Stimulated activated CD8-positive, alpha-beta memory T cell treated with anti-CD3 and anti-CD28 coated beads, Interleukin-7, amount 100 ng/mL, for 24 hours (primary cell): ENCODE data around the gene IQGAP3.

Source experiments
- DNase-seq: peaks from one replicate; pipeline ENCODE4 v3.0.0-alpha.2; 2020; ENCODE audit warnings: low read depth

The IQGAP3 gene

DNA sequence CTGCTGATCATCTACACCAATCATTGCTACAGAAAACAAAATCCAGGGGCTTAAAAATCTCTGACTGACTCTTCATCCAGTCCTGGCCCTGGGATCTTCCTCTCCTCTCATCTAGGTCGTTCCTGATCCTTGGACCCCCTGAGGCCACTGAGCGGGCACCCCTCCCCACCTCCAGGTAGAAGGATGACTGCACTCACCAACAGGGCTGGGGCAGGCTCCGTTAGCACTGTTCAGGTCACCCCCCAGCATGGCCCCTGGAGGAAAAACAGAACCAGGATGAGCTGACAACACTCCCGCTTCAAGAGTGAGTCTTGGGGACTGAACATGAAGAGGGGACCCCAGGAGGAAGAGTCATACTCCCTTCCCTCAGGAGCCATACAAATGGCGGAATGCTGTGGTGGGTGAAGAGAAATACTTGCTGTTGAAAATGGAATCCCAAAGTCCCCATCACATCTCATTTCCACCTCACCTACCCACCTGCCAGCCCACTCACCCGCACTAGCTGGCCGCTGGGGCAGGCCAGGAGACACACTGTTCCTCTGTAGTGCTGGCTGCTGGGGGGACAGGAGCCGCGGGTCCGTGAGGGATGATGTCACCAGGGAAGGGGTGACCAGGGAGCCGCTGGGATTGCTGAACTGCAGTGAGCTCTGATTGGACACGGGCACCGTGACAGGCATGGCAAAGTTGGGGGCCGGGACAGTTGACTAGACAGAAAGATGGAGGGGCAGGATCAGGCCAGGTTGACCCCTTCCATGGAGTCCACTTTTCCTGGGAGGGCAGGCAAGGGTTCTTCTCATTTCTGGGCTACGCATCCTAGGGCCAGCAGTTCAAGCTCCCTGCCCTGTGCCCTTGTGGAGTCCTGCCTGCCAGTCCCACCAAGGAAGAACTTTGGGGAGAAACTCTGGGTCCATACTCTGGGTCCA, 93.0 kb downstream of the IQGAP3 start:
- no peak for DNase-seq

DNA sequence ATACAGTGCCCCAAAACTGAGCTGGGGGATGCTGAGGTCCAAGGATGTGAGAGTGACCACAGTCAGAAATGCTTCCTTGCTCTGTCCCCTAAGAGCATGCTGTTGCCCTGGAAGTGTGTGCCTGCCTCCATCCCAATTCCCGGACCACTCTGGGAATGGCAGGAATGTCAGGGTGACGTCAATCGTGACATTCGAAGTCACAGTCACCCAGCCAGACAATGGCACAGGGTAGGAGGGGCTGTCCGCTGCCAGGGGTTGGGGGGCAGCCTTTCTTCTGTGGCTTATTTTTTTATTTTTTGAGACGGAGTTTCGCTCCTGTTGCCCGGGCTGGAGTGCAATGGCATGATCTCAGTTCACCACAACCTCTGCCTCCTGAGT, 94.1 kb downstream of the IQGAP3 start:
- DNase-seq: no peak

DNA sequence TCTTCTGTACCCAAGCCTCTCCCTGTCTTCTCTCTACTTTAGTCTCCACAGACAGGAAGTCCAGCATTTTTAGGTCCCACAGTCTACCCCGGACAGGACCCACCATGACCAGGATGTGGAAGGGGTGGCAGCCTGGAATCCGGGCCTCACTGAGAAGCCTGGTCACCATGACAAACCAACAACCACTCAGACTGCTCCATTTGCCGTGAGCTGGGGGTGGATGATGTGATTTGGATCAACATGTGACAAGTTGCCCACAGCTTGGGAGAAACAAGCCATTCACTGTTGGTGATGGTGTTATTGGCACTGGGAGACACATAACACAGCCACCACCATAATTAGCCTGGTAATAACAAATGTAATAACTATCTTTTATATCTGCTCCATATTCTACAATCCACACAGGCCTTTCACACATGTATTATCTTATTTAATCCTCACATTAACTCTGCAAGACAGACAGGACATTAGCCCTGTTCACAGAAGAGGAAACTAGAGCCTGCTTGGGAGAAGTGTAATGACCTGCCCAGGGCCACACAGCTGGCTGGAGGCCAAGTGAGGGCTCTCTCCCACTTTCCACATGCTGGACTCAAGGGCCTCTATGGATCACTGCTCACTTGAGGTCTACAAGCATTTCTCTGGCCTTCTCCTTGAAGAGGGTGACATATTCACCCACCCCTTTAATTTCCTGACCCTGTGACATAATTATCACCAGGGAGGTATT, 94.7 kb downstream of the IQGAP3 start:
- no peak for DNase-seq

DNA sequence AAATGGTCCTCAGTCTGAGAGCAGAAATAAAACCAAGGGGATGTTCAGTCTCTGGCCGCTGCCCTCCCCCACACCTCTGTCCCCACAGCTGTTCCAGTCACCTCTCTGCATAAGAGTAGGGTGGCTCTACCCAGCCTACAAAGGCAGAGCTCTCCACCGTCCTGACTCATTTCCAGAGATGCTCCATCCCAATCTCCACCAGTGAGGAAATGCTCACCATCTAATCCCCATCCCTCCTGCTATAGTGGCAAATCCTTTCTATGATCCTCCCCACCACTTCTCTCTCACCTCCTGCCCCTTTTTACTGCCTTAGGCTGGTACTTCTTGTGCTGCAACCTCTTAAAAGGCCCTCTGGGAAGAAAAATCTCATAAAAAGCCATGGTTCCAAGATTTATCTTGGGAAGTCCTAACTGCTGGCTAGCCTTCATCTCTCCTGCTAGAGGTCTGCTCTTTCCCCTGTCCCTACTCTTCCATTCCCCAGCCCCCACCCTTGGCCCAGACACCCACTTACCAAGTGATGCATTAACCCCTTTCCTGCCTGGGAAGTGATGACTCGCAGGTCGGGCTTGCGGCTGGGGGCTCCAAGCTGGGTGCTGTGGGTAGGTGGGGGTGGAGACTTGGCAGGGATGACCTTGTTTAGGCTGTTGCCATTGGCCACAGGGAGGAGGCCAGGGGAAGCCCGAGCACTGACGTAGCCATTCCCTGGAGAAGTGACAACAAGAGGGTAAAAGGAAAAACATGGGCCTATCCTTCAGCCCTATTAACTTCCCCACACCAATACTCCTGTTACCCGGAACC, 95.7 kb downstream of the IQGAP3 start:
- no peak for DNase-seq

DNA sequence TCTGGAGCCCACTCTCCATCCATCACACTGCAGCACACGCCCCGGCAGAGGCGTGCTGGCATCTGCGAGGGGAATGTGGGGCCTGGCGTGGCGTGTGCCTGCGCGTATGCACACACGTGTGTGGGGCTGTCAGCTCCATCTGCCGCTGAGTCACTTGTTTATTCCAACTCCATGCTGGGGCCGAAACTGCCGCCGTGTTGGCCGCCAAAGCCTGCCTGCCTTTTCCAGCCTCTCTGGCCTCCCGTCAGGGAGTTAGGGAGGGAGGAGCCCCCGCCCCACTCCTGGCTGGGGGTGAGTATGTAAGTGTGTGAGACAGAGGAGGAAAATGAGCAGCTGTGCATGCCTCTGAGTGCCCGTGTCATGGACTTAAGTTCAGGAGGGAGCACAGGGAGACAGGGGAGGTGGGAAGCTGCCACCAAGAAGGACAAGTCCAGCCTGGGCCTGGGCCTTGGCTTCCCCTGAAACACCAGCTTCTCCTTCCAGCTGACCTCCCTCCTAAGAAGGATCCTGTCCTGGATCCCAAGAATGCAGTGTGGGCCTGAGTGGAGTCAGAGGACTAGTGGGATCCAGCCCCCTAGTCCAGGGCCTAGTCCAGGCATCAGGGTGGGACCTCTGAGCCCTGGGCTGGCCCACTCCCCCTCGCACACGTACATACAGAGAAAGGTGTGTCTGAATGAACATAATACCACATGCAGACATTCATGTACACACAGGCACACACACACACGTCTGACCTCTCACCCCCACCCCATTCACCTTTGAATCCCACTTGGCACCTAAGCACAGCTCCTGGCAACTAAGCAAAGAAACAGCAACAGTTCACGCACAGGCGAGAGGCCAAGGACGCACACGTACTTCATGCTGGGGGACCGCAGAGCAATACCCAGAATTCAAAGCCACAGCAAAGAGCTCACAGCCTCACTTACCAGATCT, 96.5 kb downstream of the IQGAP3 start:
- DNase-seq: no peak
